H1 (cell line): ENCODE results near the gene NOS3. TPM values are rescaled to one million over a fixed set of nuclear protein-coding genes. Genes with fewer than 3 reads are reported as not detected.
A peak's percentile ranks its signal among the peaks of the same experiment; 100 is the strongest.

Source experiments
- CHD2 ChIP-seq: IDR thresholded peaks from 2 replicates; pipeline ENCODE4 v1.6.1; 2012; ENCODE audit warnings: low read length, improper control_type of control experiment
- EGR1 ChIP-seq: IDR thresholded peaks from 2 replicates; pipeline ENCODE4 v1.6.1; 2011; ENCODE audit warnings: low read depth, low read length, borderline replicate concordance
- HDAC2 ChIP-seq, 2 experiments: fragments of 300-600 bp in 1 of 2; sonication (generic) in 1 of 2; IDR thresholded peaks; 2 replicates each; pipeline ENCODE4 v1.6.1; 2011 to 2012; ENCODE audit warnings: low read depth in 2 of 2, low read length in 2 of 2, mild to moderate bottlenecking in 2 of 2, moderate library complexity in 2 of 2, borderline replicate concordance in 1 of 2, inconsistent platforms in 1 of 2
- NANOG ChIP-seq: IDR thresholded peaks from 2 replicates; pipeline ENCODE4 v1.6.1; 2011; ENCODE audit warnings: low read length, low read depth, mild to moderate bottlenecking, inconsistent platforms; ENCODE audit not compliant: insufficient read depth, poor library complexity, severe bottlenecking
- POLR2AphosphoS5 ChIP-seq: IDR thresholded peaks from 2 replicates; pipeline ENCODE4 v1.6.1; 2011; ENCODE audit warnings: low read depth, low read length
- SIN3A ChIP-seq, 2 experiments: IDR thresholded peaks in 1 of 2; conservative IDR thresholded peaks in 1 of 2; 2 replicates each; pipeline ENCODE4 v1.6.1; 2011 to 2012; ENCODE audit warnings: low read length in 2 of 2, improper control_type of control experiment in 1 of 2, low read depth in 1 of 2, mild to moderate bottlenecking in 1 of 2
- SP4 ChIP-seq: IDR thresholded peaks from 2 replicates; pipeline ENCODE4 v1.6.1; 2012; ENCODE audit warnings: low read length, inconsistent platforms
- SRF ChIP-seq: IDR thresholded peaks from 2 replicates; pipeline ENCODE4 v1.6.1; 2011; ENCODE audit warnings: mild to moderate bottlenecking, low read depth, low read length, moderate library complexity
- SUZ12 ChIP-seq: fragments of 200-600 bp; sonication (generic); IDR thresholded peaks from 2 replicates; pipeline ENCODE4 v1.6.1; 2012; ENCODE audit warnings: mild to moderate bottlenecking, inconsistent platforms, low read length, moderate library complexity, mixed read lengths
- TBP ChIP-seq: IDR thresholded peaks from 2 replicates; pipeline ENCODE4 v1.6.1; 2011; ENCODE audit warnings: low read depth, low read length, improper control_type of control experiment
- YY1 ChIP-seq: IDR thresholded peaks from 2 replicates; pipeline ENCODE4 v1.6.1; 2011; ENCODE audit warnings: low read depth, mild to moderate bottlenecking, low read length
- polyA plus RNA-seq, 7 experiments: library from polyadenylated mRNA; depleted of rRNA in 3 of 7; stranded (reverse) in 5 of 7; unstranded in 2 of 7; fragments of >200 nt in 5 of 7; fragments of 200-250 nt in 2 of 7; gene quantifications; 1 replicate in 5 of 7; 2 replicates in 1 of 7; 4 replicates in 1 of 7; pipeline versions ENCODE4 v1.2.1 to v1.2.3, GENCODE V29; 2011 to 2013; ENCODE audit warnings: missing spikeins in 2 of 7, mixed read lengths in 2 of 7
- total RNA-seq: library from RNA; stranded (reverse); fragmentation: NEBNext Ultra II Directional; extraction: Animal tissue kit (Norgen Biotek cat#: 25700); gene quantifications from 2 replicates; pipeline ENCODE4 v1.2.1, GENCODE V29; 2021
- TF ChIP-seq, protein P1 (sequence below): IDR thresholded peaks from 2 replicates; pipeline ENCODE4 v1.6.1; 2012; ENCODE audit warnings: inconsistent platforms

The NOS3 gene
- total and polyA plus RNA-seq, 2 of the 8 experiments (the other 6 are each of a cell fraction or from before 2014, with no cell fraction given), result 4.4 to 16.2 TPM

DNA sequence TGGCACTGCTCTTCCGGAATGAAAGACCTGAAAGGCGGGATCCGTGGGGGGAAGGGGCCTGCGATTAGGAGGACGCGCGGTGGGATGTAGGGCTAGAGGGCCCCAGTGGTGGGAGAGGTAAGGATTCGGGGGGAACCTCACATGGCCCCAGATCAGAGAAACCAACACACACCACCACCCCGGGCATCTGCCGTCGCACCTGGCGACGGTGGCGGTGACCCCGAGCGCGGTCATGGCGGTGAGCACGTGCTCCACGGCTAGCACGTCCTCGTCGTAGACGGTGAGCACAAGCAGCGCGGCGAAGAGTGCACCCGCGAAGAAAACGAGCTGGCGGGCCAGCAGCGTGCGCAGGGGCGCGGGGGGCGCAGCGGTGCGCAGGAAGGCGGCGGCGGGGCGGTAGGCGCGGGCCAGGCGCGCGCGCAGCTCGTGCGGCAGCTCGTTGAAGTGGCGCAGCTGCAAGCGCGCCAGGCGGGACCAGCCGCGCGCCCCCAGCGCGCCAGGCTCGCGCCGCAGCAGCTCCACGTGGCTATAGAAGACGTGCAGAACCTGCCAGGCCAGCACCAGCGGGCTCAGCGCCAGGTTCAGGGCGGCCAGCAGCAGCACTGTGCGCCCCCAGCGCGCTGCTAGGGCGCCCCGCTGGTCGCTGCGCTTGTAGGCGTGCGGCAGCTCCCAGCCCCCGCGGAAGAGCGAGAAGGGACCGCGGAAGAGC is 27.8 kb downstream of the NOS3 start (continued):
- TF ChIP-seq SIN3A (conservative IDR thresholded peaks at IDR 0.05 in 1 of 2, IDR thresholded peaks at IDR 0.05 in 1 of 2; ENCODE audit: low read depth in 1 of 2, low read length in 2 of 2) (0 out of 4 replicates have a peak, but pooled peaks of 1 of the 2 experiments have one; percentile 20), YY1 (no peak; the same call in 1 of the 2 replicates), POLR2AphosphoS5 (0 out of 2 replicates have a peak, but pooled peaks have one; percentile 26), SP4 (no peak), TBP (no peak), SUZ12 (peak; percentile 43; the same call in 1 of the 2 replicates), EGR1 (peak; percentile 18; the same call in 1 of the 2 replicates), HDAC2 (IDR thresholded peaks at IDR 0.05; ENCODE audit: borderline replicate concordance in 1 of 2, low read depth in 2 of 2, low read length in 2 of 2) (peak in 1 of 2 experiments; percentile 94; a peak in 2 of 4 replicates), SRF (no peak), CHD2 (no peak), NANOG (no peak)
- TF ChIP-seq, protein P1, sequence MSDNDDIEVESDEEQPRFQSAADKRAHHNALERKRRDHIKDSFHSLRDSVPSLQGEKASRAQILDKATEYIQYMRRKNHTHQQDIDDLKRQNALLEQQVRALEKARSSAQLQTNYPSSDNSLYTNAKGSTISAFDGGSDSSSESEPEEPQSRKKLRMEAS, result peak; percentile 99
